Esophagus muscularis mucosa (tissue), 4 donors: ENCODE measurements around the gene LAMTOR1.

Source experiments
- CTCF ChIP-seq, 3 experiments: fragments of 200-600 bp in 2 of 3; fragments of 450-650 bp in 1 of 3; sonication (generic) in 2 of 3; IDR thresholded peaks; one replicate each; pipeline ENCODE4 v1.5.1; 2017 to 2019; ENCODE audit warnings: antibody characterized with exemption in 3 of 3, mild to moderate bottlenecking in 2 of 3, moderate library complexity in 1 of 3
- EP300 ChIP-seq: sonication (generic); formaldehyde crosslinking; IDR thresholded peaks from one replicate; pipeline ENCODE4 v1.6.1; 2017; ENCODE audit warnings: antibody characterized with exemption
- POLR2AphosphoS5 ChIP-seq, 2 donors: sonication (generic); formaldehyde crosslinking; IDR thresholded peaks; one replicate each; pipeline ENCODE4 v1.6.1; 2017; ENCODE audit warnings: antibody characterized with exemption in 2 of 2

- TF ChIP-seq CTCF (IDR thresholded peaks at IDR 0.05) (no peak), EP300 (no peak), POLR2AphosphoS5 (IDR thresholded peaks at IDR 0.05) (peak; percentile 68 to 77)
Observed at GRCh38 chr11:72069787-72070251, 33.3 kb downstream of the LAMTOR1 start.
